ENCODE measurements around the gene TTC3. TPM values are rescaled to one million over a fixed set of nuclear protein-coding genes. Genes with fewer than 3 reads are reported as not detected.
A peak's percentile ranks its signal among the peaks of the same experiment; 100 is the strongest.

TTC3 gene
- total RNA-seq, 2 experiments from 2014 or later: 70.2 to 74.0 TPM

GRCh38 chr21:37207441-37208009 lies 134.5 kb downstream of the TTC3 start:
- intact Hi-C loops (cut with micrococcal nuclease): no loop called here
- Mint-ChIP-seq H3K4me1 (ENCODE audit: low read depth) (peaks cover 19% of the 10 kb centered on the region), H3K27ac (peak overlapping the region; percentile 71), H3K9me3 (peaks cover 1% of the 10 kb centered on the region), H3K27me3 (peaks cover 1% of the 10 kb centered on the region), H3K36me3 (ENCODE audit: low read depth) (peaks cover 10% of the 10 kb centered on the region), H3K4me3 (peak overlapping the region; percentile 60)
- CTCF ChIA-PET: interaction anchor here (0.9 to 2.0 kb wide), 4 partner anchors 13 to 164 kb away, joined by 3 to 5 read pairs (median 4); no protein-coding TSS in a partner anchor
- DNase-seq (peak; percentile 33), ATAC-seq (peak; percentile 63)
- TF ChIP-seq CTCF (IDR thresholded peaks at IDR 0.05): no peak
- POLR2A ChIA-PET: interaction anchor here (0.7 to 1.5 kb wide), 3 partner anchors 10 to 93 kb away, joined by 3 to 8 read pairs (median 3); no protein-coding TSS in a partner anchor

GRCh38 chr21:37208056-37208721 lies 135.1 kb downstream of the TTC3 start:
- peak; percentile 87 for ATAC-seq
- Mint-ChIP-seq H3K36me3 (ENCODE audit: low read depth) (peaks cover 5% of the 10 kb centered on the region), H3K27me3 (peaks cover 1% of the 10 kb centered on the region), H3K4me3 (peak overlapping the region; percentile 60), H3K27ac (peak overlapping the region; percentile 71), H3K9me3 (peaks cover 1% of the 10 kb centered on the region), H3K4me1 (ENCODE audit: low read depth) (peaks cover 19% of the 10 kb centered on the region)
- ChIA-PET CTCF (interaction anchor here (0.9 to 2.0 kb wide), 4 partner anchors 13 to 163 kb away, joined by 3 to 5 read pairs (median 4); no protein-coding TSS in a partner anchor), POLR2A (interaction anchor here (0.7 to 1.5 kb wide), 4 partner anchors 9 to 356 kb away, joined by 3 to 8 read pairs (median 3); no protein-coding TSS in a partner anchor)
- peak; percentile 64 for DNase-seq
- intact Hi-C loops (cut with micrococcal nuclease): no loop called here
- no peak for TF ChIP-seq CTCF (IDR thresholded peaks at IDR 0.05)

GRCh38 chr21:37208741-37209225 lies 135.7 kb downstream of the TTC3 start:
- ATAC-seq: no peak
- no peak for DNase-seq
- POLR2A ChIA-PET: interaction anchor here (1.0 to 1.5 kb wide), 3 partner anchors 8 to 355 kb away, joined by 3 to 8 read pairs (median 3); no protein-coding TSS in a partner anchor
- CTCF ChIA-PET: interaction anchor here (0.9 to 2.0 kb wide), 2 partner anchors 12 to 163 kb away, joined by 3 to 4 read pairs; no protein-coding TSS in a partner anchor
- H3K27me3 Mint-ChIP-seq: peaks cover 1% of the 10 kb centered on the region
- H3K4me3 Mint-ChIP-seq: no peak overlapping the region
- H3K27ac Mint-ChIP-seq: no peak overlapping the region
- intact Hi-C loops (cut with micrococcal nuclease): no loop called here
- peaks cover 19% of the 10 kb centered on the region for H3K4me1 Mint-ChIP-seq (ENCODE audit: low read depth)
- no peak for TF ChIP-seq CTCF (IDR thresholded peaks at IDR 0.05)
- H3K36me3 Mint-ChIP-seq (ENCODE audit: low read depth): peaks cover 4% of the 10 kb centered on the region
- H3K9me3 Mint-ChIP-seq: peaks cover 1% of the 10 kb centered on the region

GRCh38 chr21:37210130-37210529 lies 137.1 kb downstream of the TTC3 start:
- ChIA-PET CTCF (interaction anchor here (1.0 kb wide), 1 partner anchor 9 kb away, joined by 3 read pairs; no protein-coding TSS in a partner anchor), POLR2A (interaction anchor here (1.1 kb wide), 1 partner anchor 9 kb away, joined by 3 read pairs; no protein-coding TSS in a partner anchor)
- ATAC-seq (no peak), DNase-seq (no peak)
- no peak for TF ChIP-seq CTCF (IDR thresholded peaks at IDR 0.05)
- Mint-ChIP-seq H3K36me3 (ENCODE audit: low read depth) (no peaks in the 10 kb centered on the region), H3K9me3 (peaks cover 1% of the 10 kb centered on the region), H3K4me3 (no peak overlapping the region), H3K27me3 (peaks cover 1% of the 10 kb centered on the region), H3K27ac (no peak overlapping the region), H3K4me1 (ENCODE audit: low read depth) (peaks cover 19% of the 10 kb centered on the region)
- intact Hi-C loops (cut with micrococcal nuclease): no loop called here
